NT2/D1 (cell line): ENCODE results near the gene EEF1G.

ENCODE experiments used
- SUZ12 ChIP-seq: IDR thresholded peaks from 2 replicates; pipeline ENCODE4 v1.6.1; 2011; ENCODE audit not compliant: insufficient read length, insufficient read depth; ENCODE audit errors: extremely low read depth
- YY1 ChIP-seq: IDR thresholded peaks from 2 replicates; pipeline ENCODE4 v1.6.1; 2011; ENCODE audit not compliant: insufficient read length, insufficient read depth

DNA sequence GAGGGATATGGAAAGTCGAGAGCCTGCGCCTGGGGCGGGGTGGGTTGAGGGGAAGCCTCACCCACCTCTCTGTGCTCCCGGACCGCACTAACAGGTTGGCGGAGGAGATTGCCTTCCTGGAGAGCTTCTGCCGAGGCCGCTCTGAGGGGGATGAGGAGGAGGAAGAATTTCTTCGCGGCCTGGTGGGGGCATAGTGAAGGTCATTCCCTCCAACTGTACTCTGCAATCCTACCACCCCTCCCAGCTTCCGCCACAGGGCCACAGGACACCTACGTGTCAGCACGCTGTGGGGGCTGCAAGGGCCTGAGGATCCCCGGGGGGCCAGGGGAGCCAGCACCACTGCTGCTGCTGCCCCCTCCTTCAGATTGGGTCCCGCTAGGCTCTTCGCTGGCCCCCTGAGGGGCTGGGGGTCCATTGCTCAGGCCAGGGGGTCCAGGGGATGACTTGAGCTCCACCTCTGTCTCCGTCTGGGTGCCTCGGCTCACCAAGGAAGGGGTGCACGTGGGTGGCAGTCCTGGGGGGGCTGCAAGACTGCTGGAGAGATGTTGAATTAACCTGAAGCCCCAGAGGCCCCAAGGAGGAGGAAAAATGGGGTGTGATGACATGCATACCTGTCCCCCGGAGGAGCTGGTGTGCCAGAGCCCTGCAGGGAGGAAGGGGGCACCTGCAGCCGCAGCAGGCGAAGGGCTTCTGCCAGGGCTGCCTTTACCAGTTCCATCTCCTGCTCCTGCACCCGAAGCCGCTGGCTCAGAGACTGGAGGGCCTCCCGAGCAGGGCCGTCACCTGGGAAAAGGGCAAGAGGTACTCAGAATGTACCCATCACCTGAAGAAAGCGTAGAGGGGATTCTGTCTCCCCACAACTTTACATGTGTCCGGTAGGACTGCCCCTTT, 37.4 kb upstream of the EEF1G start:
- no peak for TF ChIP-seq SUZ12
- no peak for TF ChIP-seq YY1
